HG03558 (cell line): ENCODE data around the gene CYP26A1.

Experiments
- ATAC-seq: cut with Tn5 transposase; IDR thresholded peaks from one replicate; pipeline ENCODE4 v1.9.1; 2021; ENCODE audit warnings: moderate number of reproducible peaks; ENCODE audit not compliant: unreplicated experiment; ENCODE audit errors: extremely low read depth

Gene CYP26A1

DNA sequence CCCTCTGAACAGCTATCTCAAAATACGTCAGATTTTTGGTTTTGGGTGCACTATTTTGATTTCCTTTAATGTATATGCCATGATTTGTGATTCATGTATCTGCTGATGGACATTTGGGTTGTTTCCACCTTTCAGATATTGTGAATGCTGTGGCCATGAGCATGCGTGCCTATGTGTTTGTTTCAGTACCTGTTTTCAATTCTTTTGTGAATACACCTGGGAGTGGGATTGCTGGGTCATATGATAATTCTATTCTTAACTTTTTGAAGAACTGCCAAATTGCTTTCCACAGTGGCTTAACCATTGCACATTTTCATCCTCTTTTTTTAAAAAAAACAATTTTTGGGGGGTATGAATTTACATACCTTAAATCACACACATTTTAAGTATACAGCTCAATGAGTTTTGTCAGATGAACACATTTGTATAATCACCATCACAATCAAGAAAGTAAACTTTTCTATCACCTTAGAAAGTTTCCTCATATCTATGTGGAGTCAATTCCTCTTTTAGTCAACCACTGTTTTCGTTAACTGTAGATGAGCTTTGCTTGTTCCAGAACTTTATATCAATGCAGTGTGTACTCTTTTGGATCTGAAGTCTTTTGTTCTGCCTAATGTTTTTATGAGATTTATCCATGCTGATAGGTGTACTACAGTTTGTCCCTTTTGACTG is 36.9 kb downstream of the CYP26A1 start:
- ATAC-seq, result no peak

DNA sequence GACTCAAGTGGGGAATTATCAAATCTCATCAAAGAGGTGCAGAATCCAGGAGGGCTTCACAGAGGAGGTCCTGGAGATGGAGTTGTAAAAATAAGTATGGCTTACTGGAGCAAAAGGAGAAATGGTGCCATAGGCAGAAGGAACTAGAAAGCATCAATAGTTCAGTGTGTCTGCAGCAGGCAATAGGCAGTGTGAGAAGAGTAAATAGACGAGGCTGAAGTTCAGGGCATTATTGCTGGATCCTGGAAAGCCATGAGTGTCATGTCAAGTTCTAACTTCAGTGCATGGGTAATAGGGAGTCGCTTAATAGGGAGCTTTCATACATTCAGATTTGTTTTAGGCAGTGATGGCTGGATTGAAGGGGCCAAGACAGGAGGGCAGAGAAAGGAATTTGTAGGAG is 39.3 kb downstream of the CYP26A1 start:
- ATAC-seq, result no peak

DNA sequence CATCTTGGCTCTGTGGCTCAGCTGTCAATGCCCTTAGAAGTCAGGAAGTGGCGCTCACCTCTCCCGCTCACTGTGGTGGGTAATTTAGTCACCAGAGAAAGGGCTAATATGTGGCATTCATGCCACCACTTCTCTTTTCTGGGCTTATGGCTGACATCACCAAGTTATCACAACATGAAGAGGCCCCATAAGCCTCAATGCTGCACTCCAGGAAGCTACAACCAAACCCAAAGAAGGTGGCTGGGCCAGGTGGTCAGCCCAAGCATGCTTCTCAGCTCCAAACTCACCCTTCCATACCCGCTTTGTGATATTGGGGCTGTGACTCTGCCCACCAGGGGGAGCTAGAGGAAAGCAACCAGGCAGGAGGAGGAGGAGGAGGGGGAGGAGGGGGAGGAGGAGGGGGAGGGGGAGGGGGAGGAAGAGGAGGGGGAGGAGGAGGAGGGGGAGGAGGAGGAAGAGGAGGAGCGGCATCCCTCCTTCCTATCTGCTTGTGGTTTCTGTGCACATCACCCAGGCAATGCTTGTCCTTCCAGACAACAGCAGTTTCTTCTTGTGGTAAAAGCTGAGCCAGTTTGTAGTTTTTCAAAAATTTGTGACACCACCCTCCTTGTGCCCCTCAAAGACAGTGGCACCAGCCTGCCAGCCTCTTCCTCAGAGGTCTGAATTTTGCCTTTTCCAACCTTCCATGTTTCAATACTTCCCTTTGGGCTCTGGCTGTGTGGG is 42.1 kb downstream of the CYP26A1 start:
- ATAC-seq, result no peak

DNA sequence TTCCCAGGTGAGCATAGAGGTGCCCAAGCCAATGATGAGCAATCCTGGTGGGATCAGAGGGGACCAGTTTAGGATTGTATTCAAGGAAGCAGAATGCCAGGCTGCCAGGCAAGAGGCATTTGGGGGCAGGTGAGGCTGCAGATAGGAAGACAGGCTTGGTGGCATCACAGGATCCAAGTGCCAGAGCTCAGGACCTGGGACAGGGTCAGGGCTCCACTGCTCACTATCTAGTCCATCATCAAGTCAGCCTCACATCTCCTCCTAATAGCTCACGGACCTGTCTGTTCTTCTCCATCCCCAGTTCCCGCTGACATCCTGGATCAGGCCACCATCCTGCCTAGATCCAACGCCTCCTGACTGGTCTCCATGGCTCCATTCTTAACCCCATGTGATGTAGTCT is 47.6 kb downstream of the CYP26A1 start:
- ATAC-seq, result no peak

DNA sequence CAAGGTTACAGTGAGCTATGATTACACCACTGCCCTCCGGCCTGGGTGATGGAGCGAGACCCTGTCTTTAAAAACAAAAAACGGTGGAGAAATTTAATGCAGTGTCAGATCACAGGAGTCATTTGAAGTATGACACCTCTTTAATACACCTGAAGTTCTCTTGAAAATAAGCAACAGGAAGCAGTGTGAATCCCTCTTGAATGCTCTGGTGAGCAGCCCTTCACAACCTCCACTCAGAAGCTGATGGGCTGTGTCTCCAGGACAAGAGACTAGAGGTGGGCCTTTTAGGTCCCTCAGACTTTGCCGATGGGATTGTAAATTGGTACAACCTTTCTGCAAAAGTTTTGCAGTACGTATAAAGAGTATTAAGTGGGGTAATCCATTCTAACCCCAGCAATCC is 50.1 kb downstream of the CYP26A1 start:
- ATAC-seq, result no peak

DNA sequence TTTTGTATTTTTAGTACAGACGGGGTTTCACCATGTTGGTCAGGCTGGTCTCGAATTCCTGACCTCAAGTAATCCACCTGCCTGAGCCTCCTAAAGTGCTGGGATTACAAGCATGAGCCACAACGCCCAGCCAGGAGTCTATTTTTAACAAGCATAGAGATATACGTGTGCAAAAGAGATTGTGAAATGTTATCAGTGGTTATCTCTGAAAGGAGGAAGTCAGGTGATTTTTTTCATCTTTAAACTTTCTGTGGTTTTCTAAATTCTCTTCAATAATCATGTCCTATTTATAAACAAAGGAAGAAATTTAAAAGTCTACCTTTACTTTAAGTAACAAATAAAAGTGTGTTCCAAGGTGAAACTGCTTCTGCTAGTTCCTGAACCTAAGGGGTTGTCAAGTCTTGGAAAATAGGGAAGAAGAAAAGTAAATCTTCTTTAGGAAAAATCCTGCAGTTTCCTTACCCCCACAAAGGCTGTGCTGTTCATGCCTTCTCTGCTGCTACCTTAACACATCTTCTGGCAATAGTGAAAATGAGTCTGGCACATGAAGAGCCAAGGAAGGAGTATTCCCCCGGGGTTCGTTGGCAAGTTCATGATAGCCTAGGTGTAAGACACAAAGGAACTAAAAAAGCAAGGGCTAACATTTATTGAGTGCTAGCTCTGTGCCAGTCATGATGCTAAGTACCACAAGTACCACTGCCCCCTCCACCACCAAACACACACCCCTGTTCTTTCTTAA is 51.1 kb downstream of the CYP26A1 start:
- ATAC-seq, result no peak

DNA sequence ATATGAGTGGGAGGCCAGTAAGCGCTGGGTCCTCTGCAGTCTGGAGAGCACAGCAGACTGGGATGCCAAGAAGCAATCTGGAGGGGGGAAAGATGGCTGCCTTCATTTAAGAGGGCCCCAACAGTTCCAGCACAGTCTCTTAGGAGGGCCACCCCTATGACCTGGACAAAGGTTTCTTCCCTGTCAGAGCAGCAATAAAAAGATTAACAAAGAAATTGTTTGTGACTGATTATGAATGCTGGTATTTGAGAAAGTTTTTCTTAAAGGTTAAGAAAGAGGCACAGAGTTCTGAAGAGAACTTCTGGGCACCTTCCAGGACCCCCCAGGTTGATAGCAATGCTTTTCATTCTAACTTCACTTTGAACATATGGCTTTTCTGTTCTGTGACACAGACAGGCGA is 52.3 kb downstream of the CYP26A1 start:
- ATAC-seq, result no peak

DNA sequence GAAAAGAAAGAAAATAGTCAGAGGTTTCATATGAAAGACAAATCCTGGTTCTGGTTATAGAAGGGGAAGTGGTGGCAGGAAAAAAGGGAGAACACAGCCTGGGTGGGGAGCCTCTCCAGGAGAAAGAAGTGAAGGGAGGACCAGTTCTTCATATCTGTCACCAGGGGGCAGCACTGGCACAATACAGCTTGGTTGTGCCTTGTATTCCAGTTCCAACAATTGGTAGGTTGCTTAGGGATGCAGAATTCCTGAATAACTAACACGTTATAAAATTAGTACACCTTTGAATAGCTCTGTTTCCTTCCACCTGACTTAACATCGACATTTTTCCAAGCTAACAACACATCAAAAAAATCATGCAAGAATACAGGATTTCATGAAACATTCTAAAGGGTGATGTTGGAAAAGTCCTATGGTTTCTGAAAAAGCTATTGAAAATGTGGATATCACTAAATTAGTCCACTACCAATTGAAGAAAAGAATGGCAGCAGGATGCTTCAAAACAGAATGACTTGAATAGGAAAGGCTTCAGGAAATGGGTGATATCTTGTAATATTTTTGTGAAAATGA is 52.9 kb downstream of the CYP26A1 start:
- no peak for ATAC-seq
